OCI-LY7 (cell line): ENCODE data around the gene UQCC3. TPM values are rescaled to one million over a fixed set of nuclear protein-coding genes. Genes with fewer than 3 reads are reported as not detected.

Experiments used
- BruUV-seq: library from RNA; stranded (reverse); fragments of 400-500 nt; replicated peaks from 2 replicates; lab custom pipeline; 2021; lab: Mats Ljungman, UMichigan
- CTCF ChIA-PET: fragments of 300-600 bp; sonication (Branson Sonifier 250); formaldehyde crosslinking; loops from one replicate; lab custom pipeline; 2022; ENCODE audit warnings: antibody characterized with exemption; ENCODE audit not compliant: unreplicated experiment; lab: Charles Lee
- POLR2A ChIA-PET: fragments of 300-600 bp; sonication (Branson Sonifier 250); formaldehyde crosslinking; loops from one replicate; lab custom pipeline; 2022; ENCODE audit warnings: antibody characterized with exemption; lab: Charles Lee
- DNase-seq: peaks from one replicate; pipeline ENCODE4 v3.0.0-alpha.2; 2015; ENCODE audit warnings: low spot score
- H2AFZ ChIP-seq: fragments of 200-600 bp; sonication (generic), shearing (Covaris generic); 2 replicates; pipeline ENCODE4 v1.6.1; 2014; ENCODE audit warnings: mild to moderate bottlenecking, antibody characterized with exemption, low read length, moderate library complexity
- H3K27ac ChIP-seq: fragments of 200-600 bp; sonication (generic); 2 replicates; pipeline ENCODE4 v1.5.1; 2014; ENCODE audit warnings: mixed run types, low read depth, mild to moderate bottlenecking, moderate library complexity, low read length, inconsistent platforms; ENCODE audit not compliant: poor library complexity, severe bottlenecking
- H3K36me3 ChIP-seq: fragments of 200-600 bp; sonication (generic); 2 replicates; pipeline ENCODE4 v1.6.1; 2014; ENCODE audit warnings: mild to moderate bottlenecking, antibody characterized with exemption, low read length, moderate library complexity, mixed read lengths; ENCODE audit not compliant: insufficient read depth
- H3K4me1 ChIP-seq: fragments of 200-600 bp; sonication (generic); 2 replicates; pipeline ENCODE4 v1.5.1; 2014; ENCODE audit warnings: mild to moderate bottlenecking, low read length; ENCODE audit not compliant: insufficient read depth, poor library complexity, severe bottlenecking
- H3K4me2 ChIP-seq: fragments of 200-600 bp; sonication (generic); 2 replicates; pipeline ENCODE4 v1.6.1; 2014; ENCODE audit warnings: mild to moderate bottlenecking, low read length
- H3K4me3 ChIP-seq: fragments of 200-600 bp; sonication (generic); 2 replicates; pipeline ENCODE4 v1.5.1; 2014; ENCODE audit warnings: mild to moderate bottlenecking, low read depth, low read length; ENCODE audit not compliant: poor library complexity, severe bottlenecking
- H3K79me2 ChIP-seq: fragments of 200-600 bp; sonication (generic); 2 replicates; pipeline ENCODE4 v1.6.1; 2016; ENCODE audit warnings: low read depth, mild to moderate bottlenecking, low read length, moderate library complexity, mixed read lengths; ENCODE audit not compliant: insufficient read depth
- H3K9me2 ChIP-seq: fragments of 200-600 bp; sonication (generic); 2 replicates; pipeline ENCODE4 v1.6.1; 2016; ENCODE audit warnings: mild to moderate bottlenecking, low read length, mixed read lengths; ENCODE audit not compliant: insufficient read depth
- H3K9me3 ChIP-seq: fragments of 200-600 bp; sonication (generic); 2 replicates; pipeline ENCODE4 v1.6.1; 2014; ENCODE audit warnings: mild to moderate bottlenecking, mixed run types, low read length, mixed read lengths
- H4K20me1 ChIP-seq: fragments of 200-600 bp; sonication (generic); 2 replicates; pipeline ENCODE4 v1.6.1; 2014; ENCODE audit warnings: mild to moderate bottlenecking, antibody characterized with exemption, low read length, moderate library complexity, mixed read lengths; ENCODE audit not compliant: insufficient read depth
- EZH2phosphoT487 ChIP-seq: fragments of 200-600 bp; sonication (generic); IDR thresholded peaks from 2 replicates; pipeline ENCODE4 v1.6.1; 2018; ENCODE audit warnings: low read depth, borderline replicate concordance, mild to moderate bottlenecking, mixed run types, antibody characterized with exemption, low read length, moderate library complexity, mixed read lengths
- intact Hi-C: fragments of 100-400 bp; cut with micrococcal nuclease; formaldehyde crosslinking; loops from one replicate; pipeline ENCODE4 v1.10.0; 2022; ENCODE audit not compliant: unreplicated experiment
- total RNA-seq, 2 experiments: library from RNA; depleted of rRNA in 1 of 2; stranded (reverse); fragments of >200 nt in 1 of 2; shearing (Covaris generic) in 1 of 2; gene quantifications; 2 replicates each; pipeline ENCODE4 v1.2.3, GENCODE V29; 2014 to 2022
- TF ChIP-seq, protein P1 (sequence below): fragments of 200-600 bp; sonication (generic); conservative IDR thresholded peaks from 2 replicates; pipeline ENCODE4 v1.5.1; 2014; ENCODE audit warnings: mild to moderate bottlenecking, antibody characterized with exemption, low read length, moderate library complexity, mixed read lengths

UQCC3 gene
- total RNA-seq, 2 experiments from 2014 or later: 15.5 to 40.0 TPM

- Histone ChIP-seq H2AFZ (peak overlapping the region; percentile 75), H3K4me1 (peaks cover 35% of the 10 kb centered on the region), H3K36me3 (peaks cover 17% of the 10 kb centered on the region), H3K4me2 (peak overlapping the region; percentile 35; the same call in 1 of the 2 replicates), H3K9me3 (no peaks in the 10 kb centered on the region), H3K79me2 (peaks cover 14% of the 10 kb centered on the region; the same call in 1 of the 2 replicates), H3K4me3 (no peak overlapping the region), H3K9me2 (no peaks in the 10 kb centered on the region), H3K27ac (peak overlapping the region; percentile 39), H4K20me1 (no peaks in the 10 kb centered on the region)
- ChIA-PET POLR2A (interaction anchor here (0.6 to 2.5 kb wide), 25 partner anchors 9 to 1003 kb away, joined by 3 to 13 read pairs (median 4); partner anchors contain the start of genes C11orf98, CSKMT, HNRNPUL2 and INTS5), CTCF (interaction anchor here (0.6 to 1.5 kb wide), 5 partner anchors 9 to 256 kb away, joined by 3 to 5 read pairs (median 3); partner anchors contain the start of genes C11orf98 and CSKMT)
- intact Hi-C loops: loop anchor here (2.0 kb wide), 1 partner anchor 46 kb away; the partner anchor contains the start of gene HNRNPUL2
- peak; percentile 85 for DNase-seq
- TF ChIP-seq EZH2phosphoT487: no peak
- TF ChIP-seq, protein P1, sequence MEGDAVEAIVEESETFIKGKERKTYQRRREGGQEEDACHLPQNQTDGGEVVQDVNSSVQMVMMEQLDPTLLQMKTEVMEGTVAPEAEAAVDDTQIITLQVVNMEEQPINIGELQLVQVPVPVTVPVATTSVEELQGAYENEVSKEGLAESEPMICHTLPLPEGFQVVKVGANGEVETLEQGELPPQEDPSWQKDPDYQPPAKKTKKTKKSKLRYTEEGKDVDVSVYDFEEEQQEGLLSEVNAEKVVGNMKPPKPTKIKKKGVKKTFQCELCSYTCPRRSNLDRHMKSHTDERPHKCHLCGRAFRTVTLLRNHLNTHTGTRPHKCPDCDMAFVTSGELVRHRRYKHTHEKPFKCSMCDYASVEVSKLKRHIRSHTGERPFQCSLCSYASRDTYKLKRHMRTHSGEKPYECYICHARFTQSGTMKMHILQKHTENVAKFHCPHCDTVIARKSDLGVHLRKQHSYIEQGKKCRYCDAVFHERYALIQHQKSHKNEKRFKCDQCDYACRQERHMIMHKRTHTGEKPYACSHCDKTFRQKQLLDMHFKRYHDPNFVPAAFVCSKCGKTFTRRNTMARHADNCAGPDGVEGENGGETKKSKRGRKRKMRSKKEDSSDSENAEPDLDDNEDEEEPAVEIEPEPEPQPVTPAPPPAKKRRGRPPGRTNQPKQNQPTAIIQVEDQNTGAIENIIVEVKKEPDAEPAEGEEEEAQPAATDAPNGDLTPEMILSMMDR: peak; percentile 85
- no TSS peak for BruUV-seq
Observed at GRCh38 chr11:62680825-62681240, 9.4 kb downstream of the UQCC3 start.

GRCh38 chr11:62682518-62682917 lies 11.0 kb downstream of the UQCC3 start:
- Histone ChIP-seq H3K36me3 (peaks cover under 1% of the 10 kb centered on the region; the same call in 1 of the 2 replicates), H4K20me1 (no peaks in the 10 kb centered on the region), H2AFZ (no peak overlapping the region), H3K4me3 (no peak overlapping the region), H3K4me1 (peaks cover 24% of the 10 kb centered on the region), H3K4me2 (no peak overlapping the region), H3K79me2 (peaks cover 14% of the 10 kb centered on the region; the same call in 1 of the 2 replicates), H3K9me3 (no peaks in the 10 kb centered on the region), H3K9me2 (no peaks in the 10 kb centered on the region), H3K27ac (no peak overlapping the region)
- ChIA-PET POLR2A (no interaction called here), CTCF (interaction anchor here (1.0 kb wide), 1 partner anchor 71 kb away, joined by 5 read pairs; the partner anchor contains the start of gene ZBTB3)
- intact Hi-C loops: no loop called here
- no peak for TF ChIP-seq EZH2phosphoT487
- TF ChIP-seq, protein P1: no peak
- BruUV-seq: no TSS peak
- DNase-seq: no peak
